Pancreas (tissue), 10 donors: ENCODE measurements around the gene KLC1. TPM values are rescaled to one million over a fixed set of nuclear protein-coding genes. Genes with fewer than 3 reads are reported as not detected.

Experiments used
- ATAC-seq, 4 donors: fragments of 200-7000 bp; cut with Tn5 transposase; one replicate each; pipeline versions ENCODE4 v1.8.0 to v1.9.1; 2020; ENCODE audit warnings: mild to moderate bottlenecking in 4 of 4, moderate library complexity in 4 of 4
- DNase-seq, 6 donors: peaks; one replicate each; pipeline ENCODE4 v3.0.0-alpha.2; 2020
- FAIRE-seq: peaks from 2 replicates; lab custom pipeline; 2012; peaks lifted over from hg19 to GRCh38; lab: Jason Lieb, UNC
- H3K27ac ChIP-seq, 4 donors: fragments of 200-600 bp; sonication (generic); 1 replicate in 3 of 4; 2 replicates in 1 of 4; pipeline versions ENCODE4 v1.5.0 to v1.8.0; 2020
- H3K27me3 ChIP-seq, 4 donors: fragments of 200-600 bp; one replicate each; pipeline ENCODE4 v1.8.0; 2021
- H3K36me3 ChIP-seq, 3 donors: fragments of 200-600 bp; sonication (generic) in 1 of 3; one replicate each; pipeline versions ENCODE4 v1.5.0 to v1.8.0; 2020 to 2021
- H3K4me1 ChIP-seq, 3 donors: fragments of 200-600 bp; one replicate each; pipeline ENCODE4 v1.8.0; 2021
- H3K4me3 ChIP-seq, 4 donors: fragments of 200-600 bp; sonication (generic) in 2 of 4; one replicate each; pipeline versions ENCODE4 v1.5.0 to v1.8.0; 2020 to 2021
- H3K9me3 ChIP-seq, 4 donors: fragments of 200-600 bp; one replicate each; pipeline ENCODE4 v1.8.0; 2021
- WGBS, 2 donors: extraction: QIAGEN DNeasy Blood & Tissue Kit; methylation state at CpG; one replicate each; pipeline ENCODE4 v1.1.7; 2013; 5-methylcytosine and 5-hydroxymethylcytosine counted together
- intact Hi-C, 3 donors: fragments of 100-400 bp; cut with DNase I; formaldehyde crosslinking; loops; one replicate each; pipeline versions ENCODE4 v1.11.1 to v1.14.2; 2022
- polyA plus RNA-seq, 2 donors: library from polyadenylated mRNA; stranded (reverse); fragments of 200-250 nt; gene quantifications; one replicate each; pipeline ENCODE4 v1.2.3, GENCODE V29; 2013
- total RNA-seq, 6 donors: library from RNA; stranded (reverse); fragmentation: NEBNext Ultra II Directional in 4 of 6; extraction: Animal tissue kit (Norgen Biotek cat#: 25700) in 4 of 6; gene quantifications; one replicate each; pipeline versions ENCODE4 v1.2.1 to v1.2.4, GENCODE V29; 2021 to 2023
- TF ChIP-seq, protein P1 (sequence below), 4 donors: fragments of 200-600 bp; sonication (generic) in 3 of 4; IDR thresholded peaks; one replicate each; pipeline versions ENCODE4 v1.5.0 to v1.8.0; 2021; ENCODE audit warnings: antibody characterized with exemption in 4 of 4
- donor health status: healthy with polysubstance abuse.
- donor health status: DM: no; HTN: no; CAD: no; lungs with moderate emphysema.
- donor health status: DM: no; HTN: no; CAD: no.
- donor health status: control.
- donor health status: control.
- donor health status: Bipolar disorder and iron deficiency.
- donor health status: DM: yes; HTN: yes; CAD: no.
- donor health status: DM: no; HTN: no; CAD: no.
- donor health status: DM: no; HTN: no; CAD: no.
- donor health status: DM: yes; HTN: yes; CAD: no.

Gene KLC1
- total and polyA plus RNA-seq, 8 donors = 36.1 to 91.0 (median 51.6) TPM

DNA sequence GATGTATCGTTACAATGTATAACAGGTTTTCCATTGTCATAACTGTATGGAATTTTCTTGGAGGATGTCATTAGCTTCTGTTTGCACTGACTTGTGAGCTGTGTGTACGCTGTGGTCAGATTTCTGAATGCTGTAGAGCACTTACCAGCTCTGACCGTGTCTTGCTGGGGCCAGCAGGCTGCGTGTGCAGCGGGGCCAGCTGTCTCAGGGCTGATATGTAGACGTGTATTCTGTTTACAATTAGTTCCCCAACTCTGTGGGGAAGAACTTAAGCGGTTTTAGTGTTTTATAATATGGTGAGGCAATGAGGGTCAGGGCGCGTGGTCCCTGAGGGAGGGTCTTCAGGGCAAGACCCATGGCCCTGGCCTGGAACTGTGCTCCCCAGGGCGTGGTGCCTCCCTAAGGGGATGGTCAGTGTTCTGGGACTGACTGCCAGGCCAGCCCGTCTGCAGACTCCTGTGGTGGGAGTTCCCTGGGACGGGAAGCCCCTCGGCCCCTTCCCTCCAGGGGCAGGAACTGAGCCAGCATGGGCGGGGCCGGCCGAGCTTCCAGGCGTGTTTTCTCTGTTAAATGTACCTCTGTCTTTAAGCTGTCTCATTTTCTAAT is 67.6 kb downstream of the KLC1 start:
- intact Hi-C loops = no loop called here
- Histone ChIP-seq H3K4me3 (no peak overlapping the region), H3K4me1 (peaks cover 0 to 11% (median 3%) of the 10 kb centered on the region in 3 donors), H3K9me3 (no peaks in the 10 kb centered on the region), H3K27ac (no peak overlapping the region), H3K36me3 (peaks cover 0 to 14% (median 14%) of the 10 kb centered on the region in 3 donors), H3K27me3 (no peaks in the 10 kb centered on the region)
- DNase-seq = peak in 2 of 6 donors; percentile 48 to 60
- FAIRE-seq = no peak
- 67 to 71% methylated on average over 17 of the region's 17 CpGs for WGBS, 2 donors
- TF ChIP-seq, protein P1, sequence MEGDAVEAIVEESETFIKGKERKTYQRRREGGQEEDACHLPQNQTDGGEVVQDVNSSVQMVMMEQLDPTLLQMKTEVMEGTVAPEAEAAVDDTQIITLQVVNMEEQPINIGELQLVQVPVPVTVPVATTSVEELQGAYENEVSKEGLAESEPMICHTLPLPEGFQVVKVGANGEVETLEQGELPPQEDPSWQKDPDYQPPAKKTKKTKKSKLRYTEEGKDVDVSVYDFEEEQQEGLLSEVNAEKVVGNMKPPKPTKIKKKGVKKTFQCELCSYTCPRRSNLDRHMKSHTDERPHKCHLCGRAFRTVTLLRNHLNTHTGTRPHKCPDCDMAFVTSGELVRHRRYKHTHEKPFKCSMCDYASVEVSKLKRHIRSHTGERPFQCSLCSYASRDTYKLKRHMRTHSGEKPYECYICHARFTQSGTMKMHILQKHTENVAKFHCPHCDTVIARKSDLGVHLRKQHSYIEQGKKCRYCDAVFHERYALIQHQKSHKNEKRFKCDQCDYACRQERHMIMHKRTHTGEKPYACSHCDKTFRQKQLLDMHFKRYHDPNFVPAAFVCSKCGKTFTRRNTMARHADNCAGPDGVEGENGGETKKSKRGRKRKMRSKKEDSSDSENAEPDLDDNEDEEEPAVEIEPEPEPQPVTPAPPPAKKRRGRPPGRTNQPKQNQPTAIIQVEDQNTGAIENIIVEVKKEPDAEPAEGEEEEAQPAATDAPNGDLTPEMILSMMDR (IDR thresholded peaks at IDR 0.05) = no peak
- peak in 3 of 4 donors; percentile 15 to 42 (median 21) for ATAC-seq

DNA sequence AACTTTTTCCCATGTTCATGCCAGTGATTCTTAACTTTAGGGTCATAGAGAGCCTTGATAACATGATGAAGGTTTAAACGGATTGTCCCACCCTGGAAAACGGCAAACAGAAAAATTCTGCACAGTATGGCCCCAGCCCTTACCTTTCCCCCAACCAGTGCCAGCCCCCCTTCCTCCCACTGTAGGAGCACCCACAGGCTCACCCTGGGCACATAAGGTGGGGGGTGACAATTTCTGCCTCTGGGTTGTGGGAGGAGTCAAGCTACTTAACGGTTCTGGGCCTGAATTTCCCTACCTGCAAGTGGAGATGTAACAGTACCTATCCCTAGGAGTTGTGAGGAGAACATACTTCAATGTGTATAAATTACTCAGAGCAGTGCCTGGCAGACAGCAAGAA is 68.2 kb downstream of the KLC1 start:
- H3K27me3 ChIP-seq = no peaks in the 10 kb centered on the region
- H3K4me1 ChIP-seq = peaks cover 0 to 11% (median 3%) of the 10 kb centered on the region in 3 donors
- intact Hi-C loops = no loop called here
- H3K36me3 ChIP-seq = peaks cover 0 to 19% (median 14%) of the 10 kb centered on the region in 3 donors
- peak in 2 of 6 donors; percentile 9 to 19 for DNase-seq
- H3K9me3 ChIP-seq = no peaks in the 10 kb centered on the region
- no peak overlapping the region for H3K4me3 ChIP-seq
- no peak for ATAC-seq
- WGBS, 2 donors = 62 to 65% methylated on average over 3 of the region's 3 CpGs
- TF ChIP-seq, protein P1 (IDR thresholded peaks at IDR 0.05) = no peak
- H3K27ac ChIP-seq = no peak overlapping the region
- FAIRE-seq = no peak

DNA sequence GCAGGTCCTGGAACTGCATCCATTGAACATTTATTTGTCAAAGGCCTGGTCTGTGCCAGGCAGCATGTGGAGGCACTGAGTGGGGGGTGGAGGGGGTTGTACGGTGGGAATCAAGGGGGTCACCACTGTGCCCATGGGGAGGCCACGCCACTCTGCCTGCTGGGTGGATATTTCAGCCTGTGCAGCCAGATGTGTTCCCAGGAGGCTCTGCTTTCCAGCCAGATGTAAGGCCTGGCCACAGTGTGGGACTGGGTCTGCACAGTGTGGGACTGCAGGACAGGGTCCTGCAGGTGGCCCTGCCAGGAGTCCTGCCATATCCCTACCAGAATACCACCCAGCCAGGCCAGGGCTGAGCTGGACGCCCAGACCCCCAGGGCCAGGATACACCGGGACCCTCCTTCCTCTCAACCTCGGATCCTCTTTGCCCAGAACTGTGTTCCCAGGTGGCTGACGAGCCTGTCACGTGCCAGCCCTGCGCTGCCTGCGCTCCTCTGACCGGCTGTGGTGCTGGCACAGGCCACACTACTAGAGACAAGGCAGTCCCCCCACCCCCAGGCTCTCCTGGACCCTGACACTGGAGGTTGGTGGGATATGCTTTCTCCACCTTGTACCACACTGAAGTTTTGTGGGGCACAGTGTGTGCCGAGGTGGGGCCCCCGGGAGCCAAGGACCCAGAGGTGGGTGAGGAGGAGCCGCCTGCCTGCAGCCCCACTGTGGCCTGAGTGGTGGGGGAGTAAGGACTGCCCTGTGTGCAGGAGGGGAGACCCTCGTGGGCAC is 68.8 kb downstream of the KLC1 start:
- intact Hi-C loops = no loop called here
- peaks cover 0 to 11% (median 3%) of the 10 kb centered on the region in 3 donors for H3K4me1 ChIP-seq
- TF ChIP-seq, protein P1 (IDR thresholded peaks at IDR 0.05) = no peak
- H3K4me3 ChIP-seq = no peak overlapping the region
- ATAC-seq = no peak
- 83 to 87% methylated on average over 14 of the region's 14 CpGs for WGBS, 2 donors
- H3K27me3 ChIP-seq = no peaks in the 10 kb centered on the region
- H3K36me3 ChIP-seq = peaks cover 0 to 22% (median 14%) of the 10 kb centered on the region in 3 donors
- no peak for FAIRE-seq
- H3K27ac ChIP-seq = no peak overlapping the region
- peak in 2 of 6 donors; percentile 52 to 78 for DNase-seq
- no peaks in the 10 kb centered on the region for H3K9me3 ChIP-seq

DNA sequence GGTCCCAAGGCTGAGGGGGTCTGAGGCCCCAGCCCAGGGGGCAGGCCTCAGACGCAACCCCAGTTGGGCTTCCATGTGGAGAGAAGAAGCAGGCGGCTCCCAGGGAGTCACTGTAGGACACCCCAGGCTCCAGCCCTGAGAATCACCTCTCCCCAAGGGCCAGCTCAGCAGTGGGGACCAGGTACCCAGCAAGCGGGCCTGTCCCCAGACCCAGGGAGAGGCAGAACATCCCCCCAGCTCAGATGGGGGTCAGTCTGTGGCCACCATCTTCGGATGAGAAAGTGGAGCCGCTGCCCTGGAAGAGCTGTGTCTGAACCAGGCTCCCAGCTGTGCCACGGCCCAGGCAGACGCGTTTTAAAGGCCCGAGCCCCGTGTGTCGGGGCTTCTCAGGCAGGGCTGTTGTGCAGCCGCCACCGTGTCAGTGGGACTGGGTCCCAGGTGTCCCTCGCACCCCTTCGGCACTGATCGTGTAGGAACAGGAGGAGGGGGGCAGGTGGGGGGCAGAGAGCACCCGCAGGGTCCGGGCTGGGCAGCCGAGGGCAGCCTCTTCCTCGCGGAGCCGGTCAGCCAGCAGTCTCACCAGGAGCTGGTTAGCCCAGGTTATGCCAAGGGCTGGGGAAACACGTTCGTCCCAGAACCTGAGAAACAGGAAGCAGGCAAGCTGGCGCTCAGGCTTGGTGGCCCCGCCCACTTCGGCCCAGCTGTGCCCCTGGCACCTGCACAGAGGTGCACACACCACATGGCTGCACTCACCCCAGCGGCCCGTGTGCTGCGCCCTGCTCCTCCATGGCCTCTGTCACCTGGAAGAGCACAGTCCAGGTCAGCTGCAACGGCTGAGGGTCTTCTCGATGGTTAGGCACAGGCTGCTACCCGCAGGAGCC is 69.6 kb downstream of the KLC1 start:
- H3K27ac ChIP-seq = no peak overlapping the region
- peaks cover 0 to 19% (median 12%) of the 10 kb centered on the region in 3 donors for H3K36me3 ChIP-seq
- no peaks in the 10 kb centered on the region for H3K27me3 ChIP-seq
- TF ChIP-seq, protein P1 (IDR thresholded peaks at IDR 0.05) = no peak
- ATAC-seq = peak; percentile 85 to 91 (median 89)
- no peaks in the 10 kb centered on the region for H3K9me3 ChIP-seq
- DNase-seq = peak; percentile 77 to 95 (median 88)
- intact Hi-C loops = no loop called here
- H3K4me1 ChIP-seq = peaks cover 0 to 11% (median 3%) of the 10 kb centered on the region in 3 donors
- no peak for FAIRE-seq
- H3K4me3 ChIP-seq = no peak overlapping the region
- 51 to 53% methylated on average over 32 to 33 of the region's 33 CpGs for WGBS, 2 donors
